H9 (cell line): Measurements from ENCODE around the gene LSG1. TPM values are rescaled to one million over a fixed set of nuclear protein-coding genes. Genes with fewer than 3 reads are reported as not detected.

Experiments
- DNase-seq: peaks from one replicate; pipeline ENCODE4 v3.0.0-alpha.2; 2017
- H2AFZ ChIP-seq: one replicate; pipeline ENCODE4 v1.6.1; 2013; ENCODE audit warnings: mild to moderate bottlenecking, low read length, control low read depth, moderate library complexity
- H2AK5ac ChIP-seq: 2 replicates; pipeline ENCODE4 v1.6.1; 2013; ENCODE audit warnings: low read length, control low read depth, mixed read lengths; ENCODE audit not compliant: insufficient read length
- H2BK120ac ChIP-seq: one replicate; pipeline ENCODE4 v1.6.1; 2013; ENCODE audit warnings: low read depth, mild to moderate bottlenecking, low read length, control low read depth, inconsistent platforms; ENCODE audit not compliant: poor library complexity, severe bottlenecking
- H2BK12ac ChIP-seq: 2 replicates; pipeline ENCODE4 v1.6.1; 2013; ENCODE audit warnings: low read length, control low read depth, mixed read lengths, low read depth; ENCODE audit not compliant: insufficient read length
- H2BK15ac ChIP-seq: 2 replicates; pipeline ENCODE4 v1.6.1; 2013; ENCODE audit warnings: low read depth, low read length, control low read depth
- H2BK20ac ChIP-seq: one replicate; pipeline ENCODE4 v1.6.1; 2013; ENCODE audit warnings: low read depth, mild to moderate bottlenecking, low read length, control low read depth, inconsistent platforms; ENCODE audit not compliant: poor library complexity, severe bottlenecking
- H2BK5ac ChIP-seq: 2 replicates; pipeline ENCODE4 v1.6.1; 2013; ENCODE audit warnings: low read length, control low read depth, mixed read lengths; ENCODE audit not compliant: insufficient read length
- H3K14ac ChIP-seq: 2 replicates; pipeline ENCODE4 v1.6.1; 2013; ENCODE audit warnings: low read length, control low read depth; ENCODE audit not compliant: insufficient read depth
- H3K18ac ChIP-seq: 2 replicates; pipeline ENCODE4 v1.6.1; 2013; ENCODE audit warnings: low read depth, mild to moderate bottlenecking, mixed read lengths, low read length, control low read depth; ENCODE audit not compliant: insufficient read length
- H3K23ac ChIP-seq: 2 replicates; pipeline ENCODE4 v1.6.1; 2013; ENCODE audit warnings: low read length, control low read depth, mixed read lengths, low read depth; ENCODE audit not compliant: insufficient read length
- H3K23me2 ChIP-seq: 2 replicates; pipeline ENCODE4 v1.6.1; 2013; ENCODE audit warnings: low read depth, mild to moderate bottlenecking, mixed read lengths, low read length, control low read depth; ENCODE audit not compliant: insufficient read length, poor library complexity, severe bottlenecking
- H3K27ac ChIP-seq: 2 replicates; pipeline ENCODE4 v1.5.1; 2013; ENCODE audit warnings: low read length, control low read depth, mixed read lengths, low read depth; ENCODE audit not compliant: insufficient read length
- H3K27me3 ChIP-seq: 2 replicates; pipeline ENCODE4 v1.6.1; 2013; ENCODE audit warnings: low read length, control low read depth, inconsistent platforms; ENCODE audit not compliant: insufficient read depth
- H3K4ac ChIP-seq: 2 replicates; pipeline ENCODE4 v1.6.1; 2013; ENCODE audit warnings: low read depth, mild to moderate bottlenecking, control low read depth, inconsistent platforms, low read length, moderate library complexity
- H3K4me1 ChIP-seq: 2 replicates; pipeline ENCODE4 v1.6.1; 2013; ENCODE audit warnings: low read length, control low read depth, inconsistent platforms; ENCODE audit not compliant: insufficient read depth
- H3K4me2 ChIP-seq: 2 replicates; pipeline ENCODE4 v1.6.1; 2013; ENCODE audit warnings: low read length, control low read depth, mixed read lengths; ENCODE audit not compliant: insufficient read length, insufficient read depth
- H3K56ac ChIP-seq: 2 replicates; pipeline ENCODE4 v1.6.1; 2013; ENCODE audit warnings: low read depth, mild to moderate bottlenecking, mixed read lengths, low read length, control low read depth; ENCODE audit not compliant: insufficient read length
- H3K79me1 ChIP-seq: 2 replicates; pipeline ENCODE4 v1.6.1; 2013; ENCODE audit warnings: low read depth, mild to moderate bottlenecking, moderate library complexity, low read length, control low read depth, inconsistent platforms; ENCODE audit not compliant: insufficient read depth, poor library complexity, severe bottlenecking
- H3K79me2 ChIP-seq: 2 replicates; pipeline ENCODE4 v1.6.1; 2013; ENCODE audit warnings: low read length, control low read depth, inconsistent platforms; ENCODE audit not compliant: insufficient read depth
- H3K9ac ChIP-seq: 2 replicates; pipeline ENCODE4 v1.6.1; 2013; ENCODE audit warnings: low read length, control low read depth, mixed read lengths; ENCODE audit not compliant: insufficient read length; ENCODE audit errors: extremely low read depth
- H3K9me3 ChIP-seq: one replicate; pipeline ENCODE4 v1.6.1; 2013; ENCODE audit warnings: low read depth, low read length, inconsistent platforms; ENCODE audit not compliant: control insufficient read depth
- H3T11ph ChIP-seq: one replicate; pipeline ENCODE4 v1.6.1; 2013; ENCODE audit warnings: mild to moderate bottlenecking, low read length, control low read depth, inconsistent platforms
- H4K20me1 ChIP-seq: one replicate; pipeline ENCODE4 v1.6.1; 2013; ENCODE audit not compliant: control insufficient read depth, insufficient read length, insufficient read depth
- H4K5ac ChIP-seq: 2 replicates; pipeline ENCODE4 v1.6.1; 2013; ENCODE audit warnings: low read depth, mild to moderate bottlenecking, mixed read lengths, low read length, control low read depth; ENCODE audit not compliant: insufficient read length
- H4K8ac ChIP-seq: replicated peaks from 2 replicates; pipeline ENCODE4 v1.6.1; 2013; ENCODE audit warnings: low read length, control low read depth, mixed read lengths, low read depth; ENCODE audit not compliant: insufficient read length
- H4K91ac ChIP-seq: 2 replicates; pipeline ENCODE4 v1.6.1; 2013; ENCODE audit warnings: low read depth, mild to moderate bottlenecking, moderate library complexity, mixed read lengths, low read length, control low read depth; ENCODE audit not compliant: insufficient read length
- H3K27ac Mint-ChIP-seq, 3 experiments: 2 replicates in 2 of 3; 3 replicates in 1 of 3; pipeline ENCODE4 v1.8.0; 2020 to 2021; ENCODE audit warnings: mixed read lengths in 3 of 3, mild to moderate bottlenecking in 1 of 3, moderate library complexity in 1 of 3
- H3K27me3 Mint-ChIP-seq: 2 replicates; pipeline ENCODE4 v1.8.0; 2021; ENCODE audit warnings: low read depth, mild to moderate bottlenecking, moderate library complexity, mixed read lengths
- H3K36me3 Mint-ChIP-seq, 3 experiments: 2 replicates in 2 of 3; 3 replicates in 1 of 3; pipeline ENCODE4 v1.8.0; 2020 to 2021; ENCODE audit warnings: low read depth in 3 of 3, mixed read lengths in 3 of 3; ENCODE audit not compliant: insufficient read depth in 1 of 3
- H3K4me1 Mint-ChIP-seq, 2 experiments: 2 replicates each; pipeline ENCODE4 v1.8.0; 2020; ENCODE audit warnings: mixed read lengths in 2 of 2
- H3K4me3 Mint-ChIP-seq, 2 experiments: 2 replicates in 1 of 2; 3 replicates in 1 of 2; pipeline ENCODE4 v1.8.0; 2020 to 2021; ENCODE audit warnings: mild to moderate bottlenecking in 2 of 2, mixed read lengths in 2 of 2, moderate library complexity in 1 of 2
- H3K9me3 Mint-ChIP-seq, 2 experiments: 2 replicates in 1 of 2; 3 replicates in 1 of 2; pipeline ENCODE4 v1.8.0; 2020; ENCODE audit warnings: mild to moderate bottlenecking in 2 of 2, mixed read lengths in 2 of 2, moderate library complexity in 1 of 2
- CTCF ChIP-seq: fragments of 200-600 bp; sonication (generic); conservative IDR thresholded peaks from 3 replicates; pipeline ENCODE4 v1.8.0; 2021; ENCODE audit warnings: antibody characterized with exemption, mild to moderate bottlenecking
- WGBS: extraction: QIAGEN DNeasy Blood & Tissue Kit; methylation state at CpG from one replicate; pipeline ENCODE4 v1.1.7; 2013; ENCODE audit warnings: missing lambda C conversion rate, low lambda C conversion rate, mixed read lengths; ENCODE audit not compliant: insufficient read length; ENCODE audit errors: extremely low coverage; 5-methylcytosine and 5-hydroxymethylcytosine counted together
- total RNA-seq: library from RNA; stranded (reverse); gene quantifications from 2 replicates; pipeline ENCODE4 v1.2.1, GENCODE V29; 2021

The LSG1 gene
- total RNA-seq, 1 experiment from 2014 or later: 63.3 TPM

GRCh38 chr3:194686816-194687637 lies 15.0 kb upstream of the LSG1 start:
- H3K27ac Mint-ChIP-seq: no peak overlapping the region; a peak in 1 of 7 replicates
- peak overlapping the region; percentile 72 to 92 for H3K4me3 Mint-ChIP-seq
- Histone ChIP-seq H3K23me2 (peaks cover 26% of the 10 kb centered on the region), H3K4ac (no peak overlapping the region), H3K79me1 (no peaks in the 10 kb centered on the region), H2BK5ac (no peak overlapping the region), H3K79me2 (no peaks in the 10 kb centered on the region), H4K5ac (no peak overlapping the region), H3T11ph (no peak overlapping the region), H2BK120ac (no peak overlapping the region), H2AFZ (no peak overlapping the region), H3K4me2 (peak overlapping the region; percentile 74), H3K23ac (no peak overlapping the region), H2BK15ac (no peak overlapping the region), H3K9me3 (no peaks in the 10 kb centered on the region), H4K20me1 (no peaks in the 10 kb centered on the region), H4K91ac (no peak overlapping the region), H3K27me3 (peaks cover 22% of the 10 kb centered on the region; the same call in 1 of the 2 replicates), H3K18ac (peak overlapping the region; percentile 29), H2AK5ac (no peak overlapping the region), H3K4me1 (no peaks in the 10 kb centered on the region), H2BK20ac (no peak overlapping the region), H2BK12ac (no peak overlapping the region), H3K27ac (no peak overlapping the region), H3K9ac (no peak overlapping the region), H3K56ac (no peak overlapping the region), H3K14ac (peak overlapping the region; percentile 9; the same call in 1 of the 2 replicates), H4K8ac (no peak overlapping the region)
- peak; percentile 71 for DNase-seq
- H3K9me3 Mint-ChIP-seq: no peaks in the 10 kb centered on the region; a peak in 2 of 5 replicates
- peaks cover 54% of the 10 kb centered on the region for H3K27me3 Mint-ChIP-seq
- no peaks in the 10 kb centered on the region for H3K36me3 Mint-ChIP-seq
- no CpG with 5 or more reads among the region's 86 CpGs for WGBS
- H3K4me1 Mint-ChIP-seq: peaks cover 26 to 41% of the 10 kb centered on the region in 2 experiments
- no peak for TF ChIP-seq CTCF
